Endodermal cell (in vitro differentiated cells): ENCODE data around the gene POLE. TPM values are rescaled to one million over a fixed set of nuclear protein-coding genes. Genes with fewer than 3 reads are reported as not detected.
A peak's percentile ranks its signal among the peaks of the same experiment; 100 is the strongest.

Experiments used
- DNase-seq: peaks from one replicate; pipeline ENCODE4 v3.0.0-alpha.2; 2017
- H3K27ac ChIP-seq: 2 replicates; pipeline ENCODE4 v1.5.1; 2013; ENCODE audit warnings: mild to moderate bottlenecking, low read depth, low read length, moderate library complexity
- H3K27me3 ChIP-seq: 2 replicates; pipeline ENCODE4 v1.6.1; 2013; ENCODE audit warnings: mild to moderate bottlenecking, low read length, moderate library complexity; ENCODE audit not compliant: insufficient read depth, control insufficient read depth, poor library complexity, severe bottlenecking
- H3K36me3 ChIP-seq: 2 replicates; pipeline ENCODE4 v1.7.0; 2013; ENCODE audit warnings: mild to moderate bottlenecking, low read length, moderate library complexity; ENCODE audit not compliant: control insufficient read depth, insufficient read depth
- H3K4me1 ChIP-seq: one replicate; pipeline ENCODE4 v1.7.0; 2013; ENCODE audit warnings: low read length; ENCODE audit not compliant: control insufficient read depth, insufficient read depth
- H3K4me3 ChIP-seq: 2 replicates; pipeline ENCODE4 v1.5.1; 2013; ENCODE audit warnings: mild to moderate bottlenecking, low read length, moderate library complexity
- H3K9ac ChIP-seq: 2 replicates; pipeline ENCODE4 v1.6.1; 2013; ENCODE audit warnings: mild to moderate bottlenecking, low read length, moderate library complexity; ENCODE audit not compliant: poor library complexity, severe bottlenecking; ENCODE audit errors: extremely low read depth
- H3K9me3 ChIP-seq: 2 replicates; pipeline ENCODE4 v1.6.1; 2013; ENCODE audit warnings: mild to moderate bottlenecking, low read length, moderate library complexity; ENCODE audit not compliant: control insufficient read depth
- H3K27ac Mint-ChIP-seq: 2 replicates; pipeline ENCODE4 v1.8.0; 2020; ENCODE audit warnings: mixed read lengths
- H3K27me3 Mint-ChIP-seq: 2 replicates; pipeline ENCODE4 v1.8.0; 2021; ENCODE audit warnings: mild to moderate bottlenecking, mixed read lengths; ENCODE audit not compliant: insufficient read depth
- H3K36me3 Mint-ChIP-seq: 2 replicates; pipeline ENCODE4 v1.8.0; 2020; ENCODE audit warnings: low read depth, mixed read lengths
- H3K4me1 Mint-ChIP-seq: 2 replicates; pipeline ENCODE4 v1.8.0; 2020; ENCODE audit warnings: mixed read lengths
- H3K4me3 Mint-ChIP-seq: 2 replicates; pipeline ENCODE4 v1.8.0; 2020; ENCODE audit warnings: mild to moderate bottlenecking, moderate library complexity, mixed read lengths
- H3K9me3 Mint-ChIP-seq: 2 replicates; pipeline ENCODE4 v1.8.0; 2020; ENCODE audit warnings: mild to moderate bottlenecking, mixed read lengths
- WGBS, 2 experiments: methylation state at CpG; one replicate each; pipeline versions ENCODE4 v1.1.5 to v1.1.7; 2013; ENCODE audit warnings: missing lambda C conversion rate in 2 of 2, mixed read lengths in 1 of 2; ENCODE audit not compliant: insufficient coverage in 1 of 2, insufficient read length in 1 of 2; 5-methylcytosine and 5-hydroxymethylcytosine counted together
- total RNA-seq, 2 donors: library from RNA; stranded (reverse); fragmentation: NEBNext Ultra II Directional in 1 of 2; extraction: Animal tissue kit (Norgen Biotek cat#: 25700) in 1 of 2; gene quantifications; 2 replicates in 1 of 2; 3 replicates in 1 of 2; pipeline ENCODE4 v1.2.1, GENCODE V29; 2021
- TF ChIP-seq, protein P1 (sequence below): fragments of 200-600 bp; sonication (generic); conservative IDR thresholded peaks from 2 replicates; pipeline ENCODE4 v1.5.0; 2021; ENCODE audit warnings: antibody characterized with exemption, mild to moderate bottlenecking

POLE gene
- total RNA-seq, 2 donors from 2014 or later: 165 to 212 TPM

DNA sequence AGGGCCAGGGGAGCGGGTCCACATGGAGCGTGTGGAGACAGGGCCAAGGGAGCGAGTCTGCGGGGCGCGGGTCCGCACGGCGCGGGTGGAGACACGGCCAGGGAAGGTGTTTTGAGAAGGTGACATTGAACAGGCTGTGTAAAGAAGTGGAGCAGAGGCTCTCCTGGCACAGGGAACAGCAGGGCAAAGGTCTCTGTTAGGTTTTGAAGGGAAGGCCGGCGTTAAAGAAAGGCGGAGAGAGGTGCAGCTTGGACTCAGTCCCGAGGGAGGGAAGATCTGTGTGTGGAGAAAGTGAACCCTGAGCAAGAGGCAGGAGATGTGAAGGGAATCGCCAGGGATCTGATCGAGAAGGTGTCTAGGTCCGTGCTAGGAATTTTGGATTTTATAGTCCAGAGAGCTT, 2.1 kb upstream of the POLE start:
- no peaks in the 10 kb centered on the region for H3K9me3 ChIP-seq
- H3K27me3 Mint-ChIP-seq: peaks cover 9% of the 10 kb centered on the region
- H3K9me3 Mint-ChIP-seq: no peaks in the 10 kb centered on the region
- TF ChIP-seq, protein P1, sequence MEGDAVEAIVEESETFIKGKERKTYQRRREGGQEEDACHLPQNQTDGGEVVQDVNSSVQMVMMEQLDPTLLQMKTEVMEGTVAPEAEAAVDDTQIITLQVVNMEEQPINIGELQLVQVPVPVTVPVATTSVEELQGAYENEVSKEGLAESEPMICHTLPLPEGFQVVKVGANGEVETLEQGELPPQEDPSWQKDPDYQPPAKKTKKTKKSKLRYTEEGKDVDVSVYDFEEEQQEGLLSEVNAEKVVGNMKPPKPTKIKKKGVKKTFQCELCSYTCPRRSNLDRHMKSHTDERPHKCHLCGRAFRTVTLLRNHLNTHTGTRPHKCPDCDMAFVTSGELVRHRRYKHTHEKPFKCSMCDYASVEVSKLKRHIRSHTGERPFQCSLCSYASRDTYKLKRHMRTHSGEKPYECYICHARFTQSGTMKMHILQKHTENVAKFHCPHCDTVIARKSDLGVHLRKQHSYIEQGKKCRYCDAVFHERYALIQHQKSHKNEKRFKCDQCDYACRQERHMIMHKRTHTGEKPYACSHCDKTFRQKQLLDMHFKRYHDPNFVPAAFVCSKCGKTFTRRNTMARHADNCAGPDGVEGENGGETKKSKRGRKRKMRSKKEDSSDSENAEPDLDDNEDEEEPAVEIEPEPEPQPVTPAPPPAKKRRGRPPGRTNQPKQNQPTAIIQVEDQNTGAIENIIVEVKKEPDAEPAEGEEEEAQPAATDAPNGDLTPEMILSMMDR: no peak
- peaks cover 25% of the 10 kb centered on the region for H3K36me3 ChIP-seq
- no peak overlapping the region for H3K27ac ChIP-seq
- H3K4me3 Mint-ChIP-seq: peak overlapping the region; percentile 55
- peaks cover 17% of the 10 kb centered on the region for H3K4me1 Mint-ChIP-seq
- DNase-seq: peak; percentile 68
- H3K9ac ChIP-seq: no peak overlapping the region
- H3K4me3 ChIP-seq: peak overlapping the region; percentile 55
- H3K36me3 Mint-ChIP-seq: peaks cover 24% of the 10 kb centered on the region
- H3K27me3 ChIP-seq: no peaks in the 10 kb centered on the region
- peaks cover 2% of the 10 kb centered on the region for H3K4me1 ChIP-seq
- H3K27ac Mint-ChIP-seq: no peak overlapping the region
- 57 to 67% methylated on average over 17 to 18 of the region's 18 CpGs for WGBS, 2 experiments

DNA sequence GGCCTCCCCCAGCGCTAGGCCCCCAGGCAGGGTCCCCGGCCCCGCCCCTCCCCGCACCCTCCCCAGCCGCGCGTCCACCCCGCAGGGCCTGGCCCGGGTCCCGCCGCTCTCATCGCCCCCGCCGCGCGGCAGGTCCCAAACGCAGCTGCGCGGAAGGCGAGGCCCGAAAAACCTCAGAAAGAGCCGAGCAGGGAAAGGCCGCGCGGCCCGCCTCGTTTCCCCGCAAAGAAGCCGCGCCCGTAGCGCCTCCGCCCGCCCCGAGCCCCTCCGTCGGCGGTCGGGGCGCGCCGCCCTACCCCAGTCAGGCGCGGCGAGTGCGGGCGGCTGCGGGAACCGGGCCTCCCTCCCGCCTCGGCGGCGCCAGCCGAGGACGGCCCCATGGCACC, 324 bp downstream of the POLE start:
- Histone ChIP-seq H3K27me3 (no peaks in the 10 kb centered on the region), H3K27ac (peak overlapping the region; percentile 68), H3K9ac (peak overlapping the region; percentile 75), H3K9me3 (no peaks in the 10 kb centered on the region), H3K4me1 (peaks cover 2% of the 10 kb centered on the region), H3K36me3 (peaks cover 24% of the 10 kb centered on the region), H3K4me3 (peak overlapping the region; percentile 74)
- H3K27me3 Mint-ChIP-seq: peaks cover 9% of the 10 kb centered on the region
- TF ChIP-seq, protein P1: no peak
- DNase-seq: no peak
- H3K27ac Mint-ChIP-seq: no peak overlapping the region
- peaks cover 26% of the 10 kb centered on the region for H3K4me1 Mint-ChIP-seq
- peak overlapping the region; percentile 68 for H3K4me3 Mint-ChIP-seq
- no peaks in the 10 kb centered on the region for H3K9me3 Mint-ChIP-seq
- 0% methylated on average over 19 to 54 of the region's 55 CpGs for WGBS, 2 experiments
- H3K36me3 Mint-ChIP-seq: peaks cover 24% of the 10 kb centered on the region

DNA sequence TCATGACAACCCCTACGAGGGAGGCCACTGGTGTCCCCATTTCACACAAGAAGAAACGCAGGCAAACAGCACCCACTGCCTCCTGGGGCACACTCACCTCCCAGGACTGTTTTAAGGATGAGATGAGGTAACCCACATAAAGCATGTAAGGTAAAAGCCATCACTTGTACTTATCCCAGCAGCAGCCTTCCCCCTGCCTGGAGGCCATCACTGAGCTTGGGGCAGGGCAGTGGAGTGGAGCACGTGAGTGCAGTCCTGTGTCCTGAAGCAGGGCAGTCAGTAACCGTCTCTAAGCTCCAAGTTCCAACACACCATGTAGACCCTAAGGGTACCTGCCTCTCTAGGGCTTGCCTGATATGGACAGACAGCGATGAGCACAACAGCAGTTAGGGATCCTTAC, 1.7 kb downstream of the POLE start:
- H3K36me3 ChIP-seq: peaks cover 14% of the 10 kb centered on the region

More for the DNA sequence above, 1.7 kb downstream of the POLE start:
- 75 to 76% methylated on average over 4 to 5 of the region's 5 CpGs for WGBS, 2 experiments
- Mint-ChIP-seq H3K27ac (peak overlapping the region; percentile 39), H3K9me3 (no peaks in the 10 kb centered on the region), H3K4me1 (peaks cover 26% of the 10 kb centered on the region), H3K27me3 (peaks cover 9% of the 10 kb centered on the region), H3K4me3 (peak overlapping the region; percentile 68), H3K36me3 (peaks cover 25% of the 10 kb centered on the region)
- Histone ChIP-seq H3K4me3 (peak overlapping the region; percentile 74), H3K9ac (no peak overlapping the region), H3K27ac (no peak overlapping the region), H3K9me3 (no peaks in the 10 kb centered on the region), H3K27me3 (no peaks in the 10 kb centered on the region), H3K4me1 (peaks cover 2% of the 10 kb centered on the region)
- TF ChIP-seq, protein P1: no peak
- no peak for DNase-seq
